Sigmoid colon (tissue), 4 donors: ENCODE data around the gene EDC4.
"Not testable (repeated sequence)": the region's sequence is repeated elsewhere in the genome, so short reads cannot be mapped to it uniquely, and the experiment has no call there.

ENCODE experiments used
- CTCF ChIP-seq, 4 experiments: fragments of 450-650 bp in 3 of 4; fragments of 200-600 bp in 1 of 4; IDR thresholded peaks; one replicate each; pipeline ENCODE4 v1.5.1; 2016 to 2019; ENCODE audit warnings: antibody characterized with exemption in 4 of 4, mild to moderate bottlenecking in 3 of 4, moderate library complexity in 2 of 4
- EP300 ChIP-seq, 4 donors: sonication (generic); formaldehyde crosslinking; IDR thresholded peaks; one replicate each; pipeline ENCODE4 v1.6.1; 2017; ENCODE audit warnings: antibody characterized with exemption in 4 of 4
- POLR2A ChIP-seq, 2 donors: fragments of 450-650 bp; IDR thresholded peaks; one replicate each; pipeline ENCODE4 v1.6.1; 2016; ENCODE audit warnings: antibody characterized with exemption in 2 of 2, mild to moderate bottlenecking in 2 of 2, moderate library complexity in 2 of 2

GRCh38 chr16:67915496-67915769 lies 42.6 kb downstream of the EDC4 start:
- TF ChIP-seq CTCF, EP300, POLR2A (IDR thresholded peaks at IDR 0.05): not testable (repeated sequence)
